Liver (tissue), 9 donors: Measurements from ENCODE around the gene DRGX. TPM values are rescaled to one million over a fixed set of nuclear protein-coding genes. Genes with fewer than 3 reads are reported as not detected.

Experiments used
- DNase-seq: peaks from one replicate; pipeline ENCODE4 v3.0.0-alpha.2; 2017; ENCODE audit warnings: low spot score
- H3K27ac ChIP-seq, 2 donors: one replicate each; pipeline ENCODE4 v1.7.0; 2013; ENCODE audit warnings: inconsistent platforms in 2 of 2, low read length in 2 of 2, control low read depth in 1 of 2, low read depth in 1 of 2, mild to moderate bottlenecking in 1 of 2
- H3K27me3 ChIP-seq, 4 donors: one replicate each; pipeline versions ENCODE4 v1.6.1 to v1.7.0; 2013; ENCODE audit warnings: low read length in 3 of 4, inconsistent platforms in 1 of 4, mild to moderate bottlenecking in 1 of 4, moderate library complexity in 1 of 4; ENCODE audit not compliant: control insufficient read depth in 4 of 4, insufficient read depth in 4 of 4
- H3K36me3 ChIP-seq, 4 donors: one replicate each; pipeline versions ENCODE4 v1.6.1 to v1.7.0; 2013; ENCODE audit warnings: low read length in 3 of 4, mild to moderate bottlenecking in 3 of 4, low read depth in 1 of 4, moderate library complexity in 1 of 4; ENCODE audit not compliant: control insufficient read depth in 4 of 4, insufficient read depth in 3 of 4
- H3K4me1 ChIP-seq, 4 donors: one replicate each; pipeline versions ENCODE4 v1.6.1 to v1.7.0; 2013; ENCODE audit warnings: low read length in 3 of 4, mild to moderate bottlenecking in 3 of 4, moderate library complexity in 1 of 4; ENCODE audit not compliant: control insufficient read depth in 4 of 4, insufficient read depth in 4 of 4
- H3K4me3 ChIP-seq, 3 donors: one replicate each; pipeline versions ENCODE4 v1.6.1 to v1.7.0; 2013; ENCODE audit warnings: low read length in 3 of 3, control low read depth in 1 of 3, low read depth in 1 of 3, mild to moderate bottlenecking in 1 of 3
- H3K9ac ChIP-seq, 2 donors: one replicate each; pipeline ENCODE4 v1.7.0; 2013; ENCODE audit warnings: low read length in 2 of 2, mild to moderate bottlenecking in 2 of 2, moderate library complexity in 2 of 2, control low read depth in 1 of 2, low read depth in 1 of 2
- H3K9me3 ChIP-seq, 4 donors: one replicate each; pipeline versions ENCODE4 v1.6.1 to v1.7.0; 2013; ENCODE audit warnings: low read length in 3 of 4; ENCODE audit not compliant: control insufficient read depth in 4 of 4
- EGR1 ChIP-seq, 2 donors: IDR thresholded peaks; 2 replicates each; pipeline ENCODE4 v1.6.1; 2016 to 2018; ENCODE audit warnings: antibody characterized with exemption in 2 of 2, low read depth in 2 of 2
- FOXA1 ChIP-seq: IDR thresholded peaks from 2 replicates; pipeline ENCODE4 v1.6.1; 2016; ENCODE audit warnings: antibody characterized with exemption
- FOXA2 ChIP-seq: IDR thresholded peaks from 2 replicates; pipeline ENCODE4 v1.6.1; 2016; ENCODE audit warnings: antibody characterized with exemption
- GABPA ChIP-seq, 2 donors: IDR thresholded peaks in 1 of 2; conservative IDR thresholded peaks in 1 of 2; 2 replicates each; pipeline ENCODE4 v1.6.1; 2016; ENCODE audit warnings: antibody characterized with exemption in 2 of 2, mild to moderate bottlenecking in 1 of 2, moderate library complexity in 1 of 2
- HNF4A ChIP-seq, 2 donors: conservative IDR thresholded peaks; 2 replicates each; pipeline ENCODE4 v1.6.1; 2016; ENCODE audit warnings: antibody characterized with exemption in 2 of 2, mild to moderate bottlenecking in 2 of 2
- HNF4G ChIP-seq: IDR thresholded peaks from 2 replicates; pipeline ENCODE4 v1.6.1; 2016; ENCODE audit warnings: antibody characterized with exemption
- JUND ChIP-seq, 2 donors: IDR thresholded peaks; 2 replicates each; pipeline ENCODE4 v1.6.1; 2016; ENCODE audit warnings: antibody characterized with exemption in 2 of 2
- NR2F2 ChIP-seq: IDR thresholded peaks from 2 replicates; pipeline ENCODE4 v1.6.1; 2016; ENCODE audit warnings: antibody characterized with exemption
- RAD21 ChIP-seq, 2 donors: IDR thresholded peaks; 2 replicates each; pipeline ENCODE4 v1.6.1; 2016; ENCODE audit warnings: antibody characterized with exemption in 2 of 2, mild to moderate bottlenecking in 2 of 2
- RXRA ChIP-seq, 2 donors: IDR thresholded peaks; 2 replicates each; pipeline ENCODE4 v1.6.1; 2017 to 2018; ENCODE audit warnings: antibody characterized with exemption in 2 of 2, mild to moderate bottlenecking in 1 of 2
- SP1 ChIP-seq: IDR thresholded peaks from 2 replicates; pipeline ENCODE4 v1.6.1; 2018; ENCODE audit warnings: antibody characterized with exemption, mild to moderate bottlenecking
- TAF1 ChIP-seq: conservative IDR thresholded peaks from 2 replicates; pipeline ENCODE4 v1.6.1; 2016; ENCODE audit warnings: antibody characterized with exemption, mild to moderate bottlenecking
- YY1 ChIP-seq: IDR thresholded peaks from 2 replicates; pipeline ENCODE4 v1.6.1; 2016; ENCODE audit warnings: antibody characterized with exemption, mild to moderate bottlenecking
- WGBS: extraction: QIAGEN DNeasy Blood & Tissue Kit; methylation state at CpG from one replicate; pipeline ENCODE4 v1.1.7; 2013; 5-methylcytosine and 5-hydroxymethylcytosine counted together
- polyA plus RNA-seq, 2 donors: library from polyadenylated mRNA; stranded (reverse) in 1 of 2; unstranded in 1 of 2; fragments of 200-250 nt in 1 of 2; fragments of >200 nt in 1 of 2; fragmentation: Nextera tagmentation in 1 of 2; extraction: Ambion mirVana in 1 of 2; gene quantifications; one replicate each; pipeline versions ENCODE4 v1.2.1 to v1.2.3, GENCODE V29; 2013 to 2015
- total RNA-seq, 2 donors: library from RNA; depleted of rRNA; stranded (reverse); fragments of >200 nt; gene quantifications; one replicate each; pipeline ENCODE4 v1.2.3, GENCODE V29; 2014
- TF ChIP-seq, protein P1 (sequence below): IDR thresholded peaks from 2 replicates; pipeline ENCODE4 v1.6.1; 2016; ENCODE audit warnings: antibody characterized with exemption, mild to moderate bottlenecking
- TF ChIP-seq, protein P2 (sequence below): fragments of 150-350 bp; IDR thresholded peaks from 2 replicates; pipeline ENCODE4 v1.5.1; 2017; ENCODE audit warnings: improper control_type of control experiment, low read depth, low read length; ENCODE audit not compliant: missing input control
- TF ChIP-seq, protein P3 (sequence below): IDR thresholded peaks from 2 replicates; pipeline ENCODE4 v1.6.1; 2016; ENCODE audit warnings: antibody characterized with exemption
- donor health status: healthy.
- donor health status: healthy.
- donor health status: healthy.
- donor health status: healthy.
- donor health status: healthy.

The DRGX gene
- total and polyA plus RNA-seq, 4 donors, result not detected

DNA sequence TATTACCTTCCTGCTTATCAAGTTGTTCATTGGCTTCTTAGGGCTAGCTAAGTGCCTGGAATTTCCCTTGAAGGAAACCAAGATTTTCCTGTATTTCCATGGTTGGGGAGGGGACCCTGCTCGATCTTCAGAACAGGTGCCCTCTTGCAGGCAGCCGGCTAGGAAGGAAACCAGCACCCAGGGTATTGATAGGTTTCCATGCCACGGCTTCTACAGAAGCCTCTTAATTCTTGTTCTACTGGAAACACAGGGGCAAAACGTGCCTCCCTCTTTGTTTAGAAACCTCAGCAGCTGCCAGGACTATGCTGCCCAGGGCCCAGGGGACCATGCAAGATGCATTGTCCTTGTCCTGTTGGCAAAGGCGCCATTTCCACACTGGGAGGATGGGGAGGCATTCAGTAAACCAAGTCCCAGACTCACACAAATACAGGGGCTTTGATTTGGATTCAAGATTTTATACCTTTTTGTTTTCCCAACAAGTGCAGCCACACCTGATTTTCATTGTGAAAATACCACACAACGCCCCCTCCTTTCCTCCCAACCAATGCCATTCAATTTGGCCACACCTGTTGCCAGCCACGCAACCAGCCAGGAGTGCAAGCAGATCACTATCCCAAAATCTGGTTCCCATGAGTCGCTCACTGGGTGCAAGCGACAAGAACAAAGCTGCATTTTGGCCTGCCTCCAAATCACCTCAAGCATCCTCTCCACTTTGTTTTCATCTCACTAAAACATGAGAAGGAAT is 67.3 kb downstream of the DRGX start:
- Histone ChIP-seq H3K36me3 (no peaks in the 10 kb centered on the region), H3K9me3 (no peaks in the 10 kb centered on the region), H3K4me3 (no peak overlapping the region), H3K27ac (no peak overlapping the region), H3K4me1 (no peaks in the 10 kb centered on the region), H3K27me3 (no peaks in the 10 kb centered on the region), H3K9ac (no peak overlapping the region)
- no peak for TF ChIP-seq FOXA1
- no peak for TF ChIP-seq GABPA (IDR thresholded peaks at IDR 0.05 in 1 of 2, conservative IDR thresholded peaks at IDR 0.05 in 1 of 2)
- TF ChIP-seq, protein P1, sequence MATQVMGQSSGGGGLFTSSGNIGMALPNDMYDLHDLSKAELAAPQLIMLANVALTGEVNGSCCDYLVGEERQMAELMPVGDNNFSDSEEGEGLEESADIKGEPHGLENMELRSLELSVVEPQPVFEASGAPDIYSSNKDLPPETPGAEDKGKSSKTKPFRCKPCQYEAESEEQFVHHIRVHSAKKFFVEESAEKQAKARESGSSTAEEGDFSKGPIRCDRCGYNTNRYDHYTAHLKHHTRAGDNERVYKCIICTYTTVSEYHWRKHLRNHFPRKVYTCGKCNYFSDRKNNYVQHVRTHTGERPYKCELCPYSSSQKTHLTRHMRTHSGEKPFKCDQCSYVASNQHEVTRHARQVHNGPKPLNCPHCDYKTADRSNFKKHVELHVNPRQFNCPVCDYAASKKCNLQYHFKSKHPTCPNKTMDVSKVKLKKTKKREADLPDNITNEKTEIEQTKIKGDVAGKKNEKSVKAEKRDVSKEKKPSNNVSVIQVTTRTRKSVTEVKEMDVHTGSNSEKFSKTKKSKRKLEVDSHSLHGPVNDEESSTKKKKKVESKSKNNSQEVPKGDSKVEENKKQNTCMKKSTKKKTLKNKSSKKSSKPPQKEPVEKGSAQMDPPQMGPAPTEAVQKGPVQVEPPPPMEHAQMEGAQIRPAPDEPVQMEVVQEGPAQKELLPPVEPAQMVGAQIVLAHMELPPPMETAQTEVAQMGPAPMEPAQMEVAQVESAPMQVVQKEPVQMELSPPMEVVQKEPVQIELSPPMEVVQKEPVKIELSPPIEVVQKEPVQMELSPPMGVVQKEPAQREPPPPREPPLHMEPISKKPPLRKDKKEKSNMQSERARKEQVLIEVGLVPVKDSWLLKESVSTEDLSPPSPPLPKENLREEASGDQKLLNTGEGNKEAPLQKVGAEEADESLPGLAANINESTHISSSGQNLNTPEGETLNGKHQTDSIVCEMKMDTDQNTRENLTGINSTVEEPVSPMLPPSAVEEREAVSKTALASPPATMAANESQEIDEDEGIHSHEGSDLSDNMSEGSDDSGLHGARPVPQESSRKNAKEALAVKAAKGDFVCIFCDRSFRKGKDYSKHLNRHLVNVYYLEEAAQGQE, result no peak
- TF ChIP-seq, protein P2, sequence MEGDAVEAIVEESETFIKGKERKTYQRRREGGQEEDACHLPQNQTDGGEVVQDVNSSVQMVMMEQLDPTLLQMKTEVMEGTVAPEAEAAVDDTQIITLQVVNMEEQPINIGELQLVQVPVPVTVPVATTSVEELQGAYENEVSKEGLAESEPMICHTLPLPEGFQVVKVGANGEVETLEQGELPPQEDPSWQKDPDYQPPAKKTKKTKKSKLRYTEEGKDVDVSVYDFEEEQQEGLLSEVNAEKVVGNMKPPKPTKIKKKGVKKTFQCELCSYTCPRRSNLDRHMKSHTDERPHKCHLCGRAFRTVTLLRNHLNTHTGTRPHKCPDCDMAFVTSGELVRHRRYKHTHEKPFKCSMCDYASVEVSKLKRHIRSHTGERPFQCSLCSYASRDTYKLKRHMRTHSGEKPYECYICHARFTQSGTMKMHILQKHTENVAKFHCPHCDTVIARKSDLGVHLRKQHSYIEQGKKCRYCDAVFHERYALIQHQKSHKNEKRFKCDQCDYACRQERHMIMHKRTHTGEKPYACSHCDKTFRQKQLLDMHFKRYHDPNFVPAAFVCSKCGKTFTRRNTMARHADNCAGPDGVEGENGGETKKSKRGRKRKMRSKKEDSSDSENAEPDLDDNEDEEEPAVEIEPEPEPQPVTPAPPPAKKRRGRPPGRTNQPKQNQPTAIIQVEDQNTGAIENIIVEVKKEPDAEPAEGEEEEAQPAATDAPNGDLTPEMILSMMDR, result no peak
- TF ChIP-seq EGR1 (IDR thresholded peaks at IDR 0.05; ENCODE audit: low read depth in 2 of 2), result no peak
- TF ChIP-seq HNF4G, result no peak
- no peak for TF ChIP-seq HNF4A (conservative IDR thresholded peaks at IDR 0.05)
- TF ChIP-seq SP1, result no peak
- TF ChIP-seq RAD21 (IDR thresholded peaks at IDR 0.05), result no peak
- no peak for TF ChIP-seq TAF1
- TF ChIP-seq RXRA (IDR thresholded peaks at IDR 0.05), result no peak
- TF ChIP-seq, protein P3, sequence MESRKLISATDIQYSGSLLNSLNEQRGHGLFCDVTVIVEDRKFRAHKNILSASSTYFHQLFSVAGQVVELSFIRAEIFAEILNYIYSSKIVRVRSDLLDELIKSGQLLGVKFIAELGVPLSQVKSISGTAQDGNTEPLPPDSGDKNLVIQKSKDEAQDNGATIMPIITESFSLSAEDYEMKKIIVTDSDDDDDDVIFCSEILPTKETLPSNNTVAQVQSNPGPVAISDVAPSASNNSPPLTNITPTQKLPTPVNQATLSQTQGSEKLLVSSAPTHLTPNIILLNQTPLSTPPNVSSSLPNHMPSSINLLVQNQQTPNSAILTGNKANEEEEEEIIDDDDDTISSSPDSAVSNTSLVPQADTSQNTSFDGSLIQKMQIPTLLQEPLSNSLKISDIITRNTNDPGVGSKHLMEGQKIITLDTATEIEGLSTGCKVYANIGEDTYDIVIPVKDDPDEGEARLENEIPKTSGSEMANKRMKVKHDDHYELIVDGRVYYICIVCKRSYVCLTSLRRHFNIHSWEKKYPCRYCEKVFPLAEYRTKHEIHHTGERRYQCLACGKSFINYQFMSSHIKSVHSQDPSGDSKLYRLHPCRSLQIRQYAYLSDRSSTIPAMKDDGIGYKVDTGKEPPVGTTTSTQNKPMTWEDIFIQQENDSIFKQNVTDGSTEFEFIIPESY, result no peak
- 72% methylated on average over 9 of the region's 9 CpGs for WGBS
- no peak for DNase-seq

DNA sequence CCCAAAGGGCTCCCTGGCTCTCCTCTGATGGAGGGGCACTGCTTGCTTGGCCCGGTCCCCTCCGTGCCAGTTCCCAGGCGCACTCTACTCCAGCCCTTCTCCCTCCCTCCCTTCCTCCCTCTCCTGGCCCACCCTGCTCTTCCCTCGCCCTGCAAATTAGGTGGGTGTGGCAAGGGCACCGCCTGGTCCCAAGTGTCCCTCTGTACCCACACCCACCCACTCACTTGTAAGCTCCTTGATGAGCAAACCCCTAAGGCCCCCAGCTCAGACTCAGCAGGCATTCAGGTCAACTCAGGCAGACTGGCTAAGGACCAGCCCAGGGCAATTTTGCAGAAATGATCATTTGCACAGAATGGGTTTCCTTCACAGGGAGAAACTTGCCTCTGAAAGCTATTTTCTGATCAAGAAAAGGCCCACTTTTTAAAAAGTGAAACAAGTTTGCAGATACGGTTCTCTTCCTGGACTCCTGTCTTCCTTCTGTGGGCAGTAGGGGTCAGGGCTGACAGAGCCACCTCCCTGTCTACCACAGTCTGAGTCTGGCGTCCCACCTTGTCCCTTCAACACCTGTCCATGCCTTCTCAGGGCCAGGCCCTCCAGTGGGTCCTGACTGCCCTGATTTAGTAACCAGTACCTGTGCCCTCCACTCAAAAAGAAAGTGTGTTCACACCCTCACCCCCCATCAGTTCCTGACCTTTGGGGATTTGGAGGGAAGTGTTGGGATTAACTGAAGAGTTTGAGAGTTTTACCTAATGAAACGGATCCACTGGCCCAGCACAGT is 68.7 kb downstream of the DRGX start:
- WGBS, result 82% methylated on average over 8 of the region's 8 CpGs
- Histone ChIP-seq H3K4me3 (no peak overlapping the region), H3K27ac (no peak overlapping the region), H3K9ac (no peak overlapping the region), H3K9me3 (no peaks in the 10 kb centered on the region), H3K36me3 (no peaks in the 10 kb centered on the region), H3K4me1 (no peaks in the 10 kb centered on the region), H3K27me3 (no peaks in the 10 kb centered on the region)
- DNase-seq, result no peak
- TF ChIP-seq FOXA2, result no peak
- TF ChIP-seq, protein P2, result no peak
- no peak for TF ChIP-seq NR2F2
- no peak for TF ChIP-seq YY1
- no peak for TF ChIP-seq JUND (IDR thresholded peaks at IDR 0.05)
- no peak for TF ChIP-seq HNF4G
- no peak for TF ChIP-seq HNF4A (conservative IDR thresholded peaks at IDR 0.05)
- TF ChIP-seq, protein P1, result no peak
- TF ChIP-seq RXRA (IDR thresholded peaks at IDR 0.05), result no peak
